ENCODE results near the gene CADPS.

Gene CADPS

GRCh38 chr3:62479326-62479725 lies 395.9 kb downstream of the CADPS start:
- Histone ChIP-seq H3K27me3 (ENCODE audit: control insufficient read depth in 1 of 2, insufficient read depth in 2 of 2, low read length in 2 of 2) (no peaks in the 10 kb centered on the region), H3K9ac (ENCODE audit: low read length) (no peak overlapping the region), H3K27ac (ENCODE audit: low read depth, low read length) (no peak overlapping the region), H3K9me3 (ENCODE audit: low read length) (no peaks in the 10 kb centered on the region), H3K36me3 (ENCODE audit: insufficient read depth, low read length) (no peaks in the 10 kb centered on the region), H3K4me1 (ENCODE audit: insufficient read depth, low read length) (no peaks in the 10 kb centered on the region), H3K4me3 (ENCODE audit: low read depth in 1 of 2, low read length in 2 of 2) (no peak overlapping the region)

DNA sequence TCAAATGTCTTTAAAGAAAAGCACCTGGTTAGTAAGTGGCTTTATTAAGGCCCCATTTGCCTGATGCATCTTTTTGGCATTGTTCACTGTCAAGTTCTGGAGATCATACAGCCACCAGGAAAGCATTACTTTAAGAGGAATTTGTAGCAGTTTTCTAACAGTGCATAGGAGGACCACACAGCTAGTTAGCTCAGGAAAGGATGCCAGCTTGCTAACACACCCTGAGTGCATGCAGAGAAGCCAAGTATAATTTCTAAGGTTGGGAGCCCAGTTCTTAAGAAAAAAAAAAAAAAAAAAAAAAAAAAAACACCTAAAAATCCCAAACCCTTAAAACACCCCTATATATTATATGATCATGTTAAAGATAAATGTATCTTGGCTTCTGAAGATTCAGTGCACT lies 399.9 kb downstream of the CADPS start:
- Histone ChIP-seq H3K27ac (ENCODE audit: low read depth, low read length) (no peak overlapping the region), H3K4me1 (ENCODE audit: insufficient read depth, low read length) (no peaks in the 10 kb centered on the region), H3K36me3 (ENCODE audit: insufficient read depth, low read length) (no peaks in the 10 kb centered on the region), H3K4me3 (ENCODE audit: low read depth in 1 of 2, low read length in 2 of 2) (no peak overlapping the region), H3K27me3 (ENCODE audit: control insufficient read depth in 1 of 2, insufficient read depth in 2 of 2, low read length in 2 of 2) (no peaks in the 10 kb centered on the region), H3K9ac (ENCODE audit: low read length) (no peak overlapping the region), H3K9me3 (ENCODE audit: low read length) (no peaks in the 10 kb centered on the region)

DNA sequence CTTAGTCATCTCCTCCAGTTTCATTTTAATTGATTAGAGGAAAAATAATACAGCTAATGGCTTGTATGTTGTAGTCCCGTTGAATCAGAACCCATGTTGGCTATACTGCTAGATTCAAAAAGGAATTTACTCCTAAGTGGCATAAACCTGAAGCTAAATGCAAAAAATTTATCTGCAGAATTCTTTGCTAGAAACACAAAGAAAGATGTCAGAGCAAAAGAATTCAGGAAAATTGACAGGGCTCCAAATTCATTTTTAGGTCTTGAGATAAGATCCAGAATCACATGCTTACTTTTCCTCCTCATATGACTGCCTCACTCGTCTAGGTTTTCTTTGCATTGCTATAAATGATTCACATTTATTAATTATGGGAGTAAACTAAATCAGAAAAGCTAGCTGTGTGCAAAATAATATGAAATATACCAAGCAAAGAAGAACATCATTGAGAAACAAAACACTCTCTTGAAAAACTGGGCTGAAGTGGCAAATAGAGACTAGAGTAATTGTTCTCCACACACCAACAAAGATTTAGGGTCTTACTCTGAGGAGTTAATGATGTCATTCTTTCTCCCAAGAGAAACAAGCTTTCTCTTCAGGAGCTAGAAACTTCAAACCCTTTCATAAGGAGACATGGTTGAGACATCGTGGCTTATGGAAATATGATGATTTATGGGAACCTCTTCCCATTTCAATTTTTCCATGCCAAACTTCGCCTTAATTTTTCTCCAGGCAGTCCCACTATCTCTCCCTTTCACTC lies 407.1 kb downstream of the CADPS start:
- no peaks in the 10 kb centered on the region for H3K9me3 ChIP-seq (ENCODE audit: low read length)
- no peak overlapping the region for H3K27ac ChIP-seq (ENCODE audit: low read depth, low read length)
- H3K9ac ChIP-seq (ENCODE audit: low read length), result no peak overlapping the region
- H3K27me3 ChIP-seq (ENCODE audit: control insufficient read depth in 1 of 2, insufficient read depth in 2 of 2, low read length in 2 of 2), result no peaks in the 10 kb centered on the region
- H3K4me3 ChIP-seq (ENCODE audit: low read depth in 1 of 2, low read length in 2 of 2), result no peak overlapping the region
- no peaks in the 10 kb centered on the region for H3K4me1 ChIP-seq (ENCODE audit: insufficient read depth, low read length)
- H3K36me3 ChIP-seq (ENCODE audit: insufficient read depth, low read length), result no peaks in the 10 kb centered on the region

DNA sequence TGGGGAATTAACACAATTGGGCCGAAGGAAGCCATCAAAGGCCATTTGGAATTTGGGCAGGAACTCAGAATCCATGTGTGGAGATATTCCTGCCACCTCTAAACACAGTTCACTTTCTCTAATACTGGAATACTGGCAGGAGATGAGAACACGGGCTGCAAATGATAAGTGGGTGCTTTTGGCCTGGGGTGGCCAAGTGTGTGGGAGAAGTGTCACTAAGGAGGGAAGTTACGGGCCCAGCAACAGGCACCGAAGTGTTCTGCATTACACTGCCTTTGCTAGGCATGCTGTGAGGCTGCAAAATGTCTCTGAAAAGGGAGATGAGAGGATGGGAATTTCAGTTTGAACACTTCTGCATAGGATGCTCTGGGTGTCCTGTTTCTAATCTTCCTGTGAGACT lies 412.4 kb downstream of the CADPS start:
- Histone ChIP-seq H3K4me3 (ENCODE audit: low read depth in 1 of 2, low read length in 2 of 2) (no peak overlapping the region), H3K36me3 (ENCODE audit: insufficient read depth, low read length) (no peaks in the 10 kb centered on the region), H3K27me3 (ENCODE audit: control insufficient read depth in 1 of 2, insufficient read depth in 2 of 2, low read length in 2 of 2) (no peaks in the 10 kb centered on the region), H3K4me1 (ENCODE audit: insufficient read depth, low read length) (no peaks in the 10 kb centered on the region), H3K9me3 (ENCODE audit: low read length) (no peaks in the 10 kb centered on the region), H3K27ac (ENCODE audit: low read depth, low read length) (no peak overlapping the region), H3K9ac (ENCODE audit: low read length) (no peak overlapping the region)

- Histone ChIP-seq H3K27me3 (ENCODE audit: control insufficient read depth in 1 of 2, insufficient read depth in 2 of 2, low read length in 2 of 2) (no peaks in the 10 kb centered on the region), H3K9ac (ENCODE audit: low read length) (no peak overlapping the region), H3K9me3 (ENCODE audit: low read length) (no peaks in the 10 kb centered on the region), H3K27ac (ENCODE audit: low read depth, low read length) (no peak overlapping the region), H3K4me1 (ENCODE audit: insufficient read depth, low read length) (no peaks in the 10 kb centered on the region), H3K36me3 (ENCODE audit: insufficient read depth, low read length) (no peaks in the 10 kb centered on the region), H3K4me3 (ENCODE audit: low read depth in 1 of 2, low read length in 2 of 2) (no peak overlapping the region)
Observed at GRCh38 chr3:62462104-62462762, 413.0 kb downstream of the CADPS start.

DNA sequence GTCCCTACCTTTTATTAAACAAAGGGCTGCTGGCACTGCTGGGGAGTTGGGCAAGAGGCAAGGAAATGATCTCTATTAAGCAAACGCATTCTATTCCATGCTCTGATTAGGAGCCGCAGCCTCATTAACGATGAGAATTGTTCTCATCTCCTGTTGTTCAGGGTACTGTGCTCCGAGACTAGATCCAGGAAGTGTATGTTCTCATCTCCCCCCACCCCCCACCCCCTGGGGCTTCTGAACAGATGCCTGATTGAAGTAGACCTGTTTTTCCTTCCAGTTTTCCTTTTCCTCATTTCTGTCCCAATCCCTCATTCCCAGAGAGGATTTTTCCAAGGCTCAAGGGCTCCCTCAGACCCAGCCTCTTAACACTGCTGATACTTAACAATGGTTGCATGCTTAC lies 420.3 kb downstream of the CADPS start:
- Histone ChIP-seq H3K27me3 (ENCODE audit: control insufficient read depth in 1 of 2, insufficient read depth in 2 of 2, low read length in 2 of 2) (no peaks in the 10 kb centered on the region), H3K36me3 (ENCODE audit: insufficient read depth, low read length) (no peaks in the 10 kb centered on the region), H3K27ac (ENCODE audit: low read depth, low read length) (no peak overlapping the region), H3K4me1 (ENCODE audit: insufficient read depth, low read length) (no peaks in the 10 kb centered on the region), H3K9me3 (ENCODE audit: low read length) (no peaks in the 10 kb centered on the region), H3K4me3 (ENCODE audit: low read depth in 1 of 2, low read length in 2 of 2) (no peak overlapping the region), H3K9ac (ENCODE audit: low read length) (no peak overlapping the region)

- H3K36me3 ChIP-seq (ENCODE audit: insufficient read depth, low read length), result no peaks in the 10 kb centered on the region
- no peak overlapping the region for H3K4me3 ChIP-seq (ENCODE audit: low read depth in 1 of 2, low read length in 2 of 2)
- H3K9ac ChIP-seq (ENCODE audit: low read length), result no peak overlapping the region
- H3K4me1 ChIP-seq (ENCODE audit: insufficient read depth, low read length), result no peaks in the 10 kb centered on the region
- H3K27me3 ChIP-seq (ENCODE audit: control insufficient read depth in 1 of 2, insufficient read depth in 2 of 2, low read length in 2 of 2), result no peaks in the 10 kb centered on the region
- no peak overlapping the region for H3K27ac ChIP-seq (ENCODE audit: low read depth, low read length)
- no peaks in the 10 kb centered on the region for H3K9me3 ChIP-seq (ENCODE audit: low read length)
Observed at GRCh38 chr3:62453448-62453847, 421.8 kb downstream of the CADPS start.

DNA sequence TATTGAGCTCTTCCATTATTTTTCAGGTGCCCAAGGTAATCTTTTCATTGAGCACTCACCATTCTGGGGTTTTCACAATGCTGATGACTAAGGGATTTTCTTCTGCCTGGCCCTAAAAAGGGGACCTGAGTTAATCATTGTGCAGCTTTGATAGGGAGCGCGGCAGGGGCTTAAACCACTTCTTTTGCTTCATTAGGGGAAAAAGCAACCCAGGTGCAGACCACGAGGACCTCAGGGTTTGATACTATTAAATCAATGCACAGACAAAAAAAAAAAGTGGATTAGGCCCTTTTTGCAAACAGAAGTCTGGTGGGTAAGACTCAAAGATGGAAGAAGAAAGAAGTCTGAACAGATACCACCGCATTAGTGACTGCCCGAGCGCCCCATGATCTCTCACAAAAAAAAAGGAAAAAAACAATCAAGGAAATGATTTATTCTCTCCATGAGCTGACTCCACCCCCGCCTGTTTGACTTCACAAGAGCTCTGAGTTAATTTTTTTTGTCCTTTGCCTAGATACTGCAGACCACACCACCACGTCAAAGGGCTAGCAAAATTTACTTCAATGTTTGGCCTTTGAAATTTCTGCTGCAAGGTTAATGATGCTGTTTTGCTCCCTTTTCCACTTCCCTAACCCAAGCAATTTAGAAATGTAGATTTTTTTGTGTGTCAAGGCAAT lies 423.9 kb downstream of the CADPS start:
- Histone ChIP-seq H3K27me3 (ENCODE audit: control insufficient read depth in 1 of 2, insufficient read depth in 2 of 2, low read length in 2 of 2) (no peaks in the 10 kb centered on the region), H3K36me3 (ENCODE audit: insufficient read depth, low read length) (no peaks in the 10 kb centered on the region), H3K27ac (ENCODE audit: low read depth, low read length) (no peak overlapping the region), H3K9ac (ENCODE audit: low read length) (no peak overlapping the region), H3K9me3 (ENCODE audit: low read length) (no peaks in the 10 kb centered on the region), H3K4me1 (ENCODE audit: insufficient read depth, low read length) (no peaks in the 10 kb centered on the region), H3K4me3 (ENCODE audit: low read depth in 1 of 2, low read length in 2 of 2) (no peak overlapping the region)

- no peak overlapping the region for H3K9ac ChIP-seq (ENCODE audit: low read length)
- no peaks in the 10 kb centered on the region for H3K27me3 ChIP-seq (ENCODE audit: control insufficient read depth in 1 of 2, insufficient read depth in 2 of 2, low read length in 2 of 2)
- H3K4me1 ChIP-seq (ENCODE audit: insufficient read depth, low read length), result no peaks in the 10 kb centered on the region
- no peaks in the 10 kb centered on the region for H3K36me3 ChIP-seq (ENCODE audit: insufficient read depth, low read length)
- H3K4me3 ChIP-seq (ENCODE audit: low read depth in 1 of 2, low read length in 2 of 2), result no peak overlapping the region
- H3K27ac ChIP-seq (ENCODE audit: low read depth, low read length), result no peak overlapping the region
- no peaks in the 10 kb centered on the region for H3K9me3 ChIP-seq (ENCODE audit: low read length)
Observed at GRCh38 chr3:62446337-62446940, 428.8 kb downstream of the CADPS start.

- Histone ChIP-seq H3K4me3 (ENCODE audit: low read depth in 1 of 2, low read length in 2 of 2) (no peak overlapping the region), H3K9me3 (ENCODE audit: low read length) (no peaks in the 10 kb centered on the region), H3K27me3 (ENCODE audit: control insufficient read depth in 1 of 2, insufficient read depth in 2 of 2, low read length in 2 of 2) (no peaks in the 10 kb centered on the region), H3K27ac (ENCODE audit: low read depth, low read length) (no peak overlapping the region), H3K9ac (ENCODE audit: low read length) (no peak overlapping the region), H3K36me3 (ENCODE audit: insufficient read depth, low read length) (no peaks in the 10 kb centered on the region), H3K4me1 (ENCODE audit: insufficient read depth, low read length) (no peaks in the 10 kb centered on the region)
Observed at GRCh38 chr3:62445275-62445674, 429.9 kb downstream of the CADPS start.

- H3K9ac ChIP-seq (ENCODE audit: low read length), result no peak overlapping the region
- H3K4me1 ChIP-seq (ENCODE audit: insufficient read depth, low read length), result no peaks in the 10 kb centered on the region
- no peaks in the 10 kb centered on the region for H3K9me3 ChIP-seq (ENCODE audit: low read length)
- H3K4me3 ChIP-seq (ENCODE audit: low read depth in 1 of 2, low read length in 2 of 2), result no peak overlapping the region
- no peak overlapping the region for H3K27ac ChIP-seq (ENCODE audit: low read depth, low read length)
- no peaks in the 10 kb centered on the region for H3K27me3 ChIP-seq (ENCODE audit: control insufficient read depth in 1 of 2, insufficient read depth in 2 of 2, low read length in 2 of 2)
- H3K36me3 ChIP-seq (ENCODE audit: insufficient read depth, low read length), result no peaks in the 10 kb centered on the region
Observed at GRCh38 chr3:62439978-62440377, 435.2 kb downstream of the CADPS start.

All from muscle layer of colon (tissue), 2 donors.